HFFc6 (cell line): ENCODE data around the gene NPM1. TPM values are rescaled to one million over a fixed set of nuclear protein-coding genes. Genes with fewer than 3 reads are reported as not detected.
"Not testable (repeated sequence)": the region's sequence is repeated elsewhere in the genome, so short reads cannot be mapped to it uniquely, and the experiment has no call there.

Source experiments
- DNase-seq: peaks from one replicate; pipeline ENCODE4 v3.0.0-alpha.2; 2018
- H3K27ac Mint-ChIP-seq: 2 replicates; pipeline ENCODE4 v1.8.0; 2020; ENCODE audit warnings: mild to moderate bottlenecking, mixed read lengths
- H3K27me3 Mint-ChIP-seq: 2 replicates; pipeline ENCODE4 v1.8.0; 2021; ENCODE audit warnings: mild to moderate bottlenecking, moderate library complexity, mixed read lengths; ENCODE audit not compliant: insufficient read depth
- H3K36me3 Mint-ChIP-seq: 2 replicates; pipeline ENCODE4 v1.8.0; 2021; ENCODE audit warnings: low read depth, mixed read lengths
- H3K4me1 Mint-ChIP-seq: 2 replicates; pipeline ENCODE4 v1.8.0; 2020; ENCODE audit warnings: low read depth, mixed read lengths
- H3K4me3 Mint-ChIP-seq: 2 replicates; pipeline ENCODE4 v1.8.0; 2020; ENCODE audit warnings: mild to moderate bottlenecking, moderate library complexity, mixed read lengths
- H3K9me3 Mint-ChIP-seq: 2 replicates; pipeline ENCODE4 v1.8.0; 2020; ENCODE audit warnings: mild to moderate bottlenecking, mixed read lengths
- CTCF ChIP-seq: fragments of 200-600 bp; sonication (generic); IDR thresholded peaks from 2 replicates; pipeline ENCODE4 v1.5.0; 2021; ENCODE audit warnings: antibody characterized with exemption, mild to moderate bottlenecking
- total RNA-seq, 6 experiments: library from RNA; stranded (reverse); fragmentation: NEBNext Ultra II Directional; extraction: Animal tissue kit (Norgen Biotek cat#: 25700); gene quantifications; 2 replicates in 1 of 6; 3 replicates in 5 of 6; pipeline ENCODE4 v1.2.3, GENCODE V29; 2021

The NPM1 gene
- total RNA-seq, 6 experiments from 2014 or later = 1,557 to 2,328 (median 1,897) TPM

DNA sequence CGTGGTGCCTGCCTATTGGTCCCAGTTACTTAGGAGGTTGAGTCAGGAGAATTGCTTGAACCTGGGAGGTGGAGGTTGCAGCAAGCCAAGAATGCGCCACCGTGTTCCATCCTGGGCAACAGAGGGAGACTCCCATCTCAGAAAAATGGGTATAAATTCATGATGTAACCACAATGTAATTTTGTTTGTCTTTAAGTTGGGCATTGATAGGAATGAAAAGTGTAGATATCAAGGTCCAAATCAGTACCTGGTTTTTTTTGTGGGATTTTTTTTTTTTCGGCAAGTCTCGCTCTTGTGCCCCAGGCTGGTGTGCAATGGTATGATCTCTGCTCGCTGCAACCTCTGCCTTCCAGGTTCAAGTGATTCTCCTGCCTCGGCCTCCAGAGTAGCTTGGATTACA, 7.4 kb downstream of the NPM1 start:
- Mint-ChIP-seq H3K4me1 (peaks cover 69% of the 10 kb centered on the region), H3K36me3 (peaks cover 68% of the 10 kb centered on the region), H3K4me3 (no peak overlapping the region)

DNA sequence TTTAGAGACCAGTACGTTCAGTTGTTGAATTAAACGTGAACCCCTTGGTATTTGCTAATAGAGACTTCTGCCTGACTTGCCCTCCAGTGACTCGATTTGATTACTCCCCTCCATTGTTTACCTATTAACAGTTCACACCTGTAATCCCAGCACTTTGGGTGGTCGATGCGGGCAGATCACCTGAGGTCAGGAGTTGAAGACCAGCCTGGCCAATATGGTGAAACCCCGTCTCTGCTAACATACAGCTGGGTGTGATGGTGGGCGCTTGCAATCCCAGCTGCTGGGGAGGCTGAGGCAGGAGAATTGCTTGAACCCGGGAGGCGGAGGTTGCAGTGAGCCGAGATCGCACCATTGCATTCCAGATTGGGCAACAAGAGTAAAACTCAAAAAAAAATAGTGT, 8.9 kb downstream of the NPM1 start:
- H3K27ac Mint-ChIP-seq, H3K9me3 Mint-ChIP-seq, H3K27me3 Mint-ChIP-seq, DNase-seq, H3K4me3 Mint-ChIP-seq: not testable (repeated sequence)
- Mint-ChIP-seq H3K4me1 (peaks cover 58% of the 10 kb centered on the region), H3K36me3 (peaks cover 63% of the 10 kb centered on the region)

More for the DNA sequence above, 7.4 kb downstream of the NPM1 start:
- Mint-ChIP-seq H3K9me3 (no peaks in the 10 kb centered on the region), H3K27ac (no peak overlapping the region), H3K27me3 (peaks cover 2% of the 10 kb centered on the region; the same call in 1 of the 2 replicates)
- no peak for TF ChIP-seq CTCF
- no peak for DNase-seq

DNA sequence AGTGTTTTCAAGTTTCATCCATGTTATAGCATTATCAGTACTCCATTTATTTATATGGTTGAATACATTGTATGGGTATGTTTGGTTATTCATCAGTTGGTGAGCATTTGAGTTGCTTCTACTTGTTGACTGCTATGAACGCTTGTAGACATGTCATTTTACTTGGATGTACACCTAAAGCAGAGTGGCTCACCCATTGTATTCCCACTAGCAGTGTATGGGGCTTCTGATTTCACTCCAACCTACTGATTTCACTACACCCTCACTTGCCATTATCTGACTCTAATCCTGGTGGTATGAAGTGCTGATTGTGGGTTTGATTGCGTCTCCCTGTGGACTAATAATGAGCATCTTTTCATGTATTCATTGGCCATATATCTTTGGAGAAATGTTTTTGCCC, 9.5 kb downstream of the NPM1 start:
- H3K9me3 Mint-ChIP-seq = no peaks in the 10 kb centered on the region
- H3K4me1 Mint-ChIP-seq = peaks cover 58% of the 10 kb centered on the region
- H3K36me3 Mint-ChIP-seq = peaks cover 67% of the 10 kb centered on the region
- no peak overlapping the region for H3K4me3 Mint-ChIP-seq
- no peak for TF ChIP-seq CTCF
- no peak for DNase-seq
- peaks cover 2% of the 10 kb centered on the region for H3K27me3 Mint-ChIP-seq
- peak overlapping the region; percentile 36 for H3K27ac Mint-ChIP-seq

GRCh38 chr5:171397599-171397998, 9.9 kb downstream of the NPM1 start:
- peaks cover 63% of the 10 kb centered on the region for H3K36me3 Mint-ChIP-seq
- no peak for TF ChIP-seq CTCF
- H3K27ac Mint-ChIP-seq = peak overlapping the region; percentile 36
- peaks cover 2% of the 10 kb centered on the region for H3K27me3 Mint-ChIP-seq
- H3K4me3 Mint-ChIP-seq = no peak overlapping the region
- H3K4me1 Mint-ChIP-seq = peaks cover 54% of the 10 kb centered on the region
- no peak for DNase-seq
- no peaks in the 10 kb centered on the region for H3K9me3 Mint-ChIP-seq

DNA sequence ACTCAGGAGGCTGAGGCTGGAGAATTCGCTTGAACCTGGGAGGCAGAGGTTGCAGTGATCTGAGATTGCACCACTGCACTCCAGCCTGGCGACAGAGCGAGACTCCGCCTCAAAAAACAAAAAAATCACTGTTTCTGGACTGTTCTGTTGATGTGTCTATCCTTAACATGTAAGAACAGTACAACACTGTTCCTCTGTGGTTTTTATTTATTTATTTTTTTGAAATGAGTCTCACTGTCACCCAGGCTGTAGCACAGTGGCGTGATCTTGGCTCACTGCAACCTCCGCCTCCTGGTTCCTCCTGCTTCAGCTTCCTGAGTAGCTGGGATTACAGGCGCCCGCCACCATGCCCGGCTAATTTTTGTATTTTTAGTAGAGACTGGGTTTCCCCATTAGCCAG, 11.0 kb downstream of the NPM1 start:
- not testable (repeated sequence) for H3K27me3 Mint-ChIP-seq, DNase-seq, H3K9me3 Mint-ChIP-seq
- Mint-ChIP-seq H3K36me3 (peaks cover 53% of the 10 kb centered on the region), H3K4me1 (peaks cover 43% of the 10 kb centered on the region), H3K4me3 (0 out of 2 replicates have a peak overlapping the region, but pooled peaks have one; percentile 20), H3K27ac (peak overlapping the region; percentile 69)

DNA sequence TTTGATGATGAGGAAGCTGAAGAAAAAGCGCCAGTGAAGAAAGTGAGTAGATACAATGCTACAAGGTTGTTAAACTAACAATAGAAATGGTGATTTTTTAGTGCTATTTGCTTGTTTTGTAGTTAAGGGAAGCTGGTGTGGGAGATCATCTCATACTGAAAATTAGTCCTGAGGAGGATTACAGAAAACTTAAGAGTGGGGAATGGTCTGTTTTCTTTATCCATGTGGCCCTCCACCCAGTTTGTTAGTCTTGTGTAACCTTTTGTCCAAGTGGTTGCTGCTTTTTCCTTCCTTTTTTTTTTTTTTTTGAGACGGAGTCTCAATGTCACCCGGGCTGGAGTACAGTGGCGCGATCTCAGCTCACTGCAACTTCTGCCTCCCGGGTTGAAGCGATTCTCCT, 12.5 kb downstream of the NPM1 start:
- no peaks in the 10 kb centered on the region for H3K9me3 Mint-ChIP-seq
- peak overlapping the region; percentile 24 for H3K27ac Mint-ChIP-seq
- peaks cover 43% of the 10 kb centered on the region for H3K4me1 Mint-ChIP-seq
- no peak overlapping the region for H3K4me3 Mint-ChIP-seq
- no peak for TF ChIP-seq CTCF
- H3K36me3 Mint-ChIP-seq = peaks cover 54% of the 10 kb centered on the region
- no peak for DNase-seq
- H3K27me3 Mint-ChIP-seq = peaks cover 6% of the 10 kb centered on the region
